RCC 7860 (cell line): ENCODE data around the gene PCYT1A.
"Not testable (repeated sequence)": the region's sequence is repeated elsewhere in the genome, so short reads cannot be mapped to it uniquely, and the experiment has no call there.

Experiments used
- DNase-seq: peaks from one replicate; pipeline ENCODE4 v3.0.0-alpha.2; 2015; ENCODE audit warnings: low spot score
- FAIRE-seq: peaks from 2 replicates; lab custom pipeline; 2012; peaks lifted over from hg19 to GRCh38; lab: Jason Lieb, UNC

The PCYT1A gene

GRCh38 chr3:196288141-196288460 is 575 bp upstream of the PCYT1A start:
- FAIRE-seq, result no peak
- DNase-seq, result no peak

GRCh38 chr3:196287090-196287439 is 461 bp downstream of the PCYT1A start:
- no peak for DNase-seq
- FAIRE-seq, result no peak

- DNase-seq (no peak), FAIRE-seq (no peak)
Measured at GRCh38 chr3:196284396-196284795, 3.1 kb downstream of the PCYT1A start.

GRCh38 chr3:196281962-196282361 is 5.6 kb downstream of the PCYT1A start:
- no peak for DNase-seq
- no peak for FAIRE-seq

GRCh38 chr3:196280689-196281440 is 6.7 kb downstream of the PCYT1A start:
- DNase-seq, result no peak
- no peak for FAIRE-seq

GRCh38 chr3:196275126-196275525 is 12.4 kb downstream of the PCYT1A start:
- no peak for FAIRE-seq

GRCh38 chr3:196274585-196274984 is 12.9 kb downstream of the PCYT1A start:
- FAIRE-seq, result no peak
- no peak for DNase-seq

More at GRCh38 chr3:196275126-196275525, 12.4 kb downstream of the PCYT1A start:
- DNase-seq, result no peak

GRCh38 chr3:196273655-196274054 is 13.9 kb downstream of the PCYT1A start:
- DNase-seq, result no peak
- FAIRE-seq, result no peak

GRCh38 chr3:196272826-196273225 is 14.7 kb downstream of the PCYT1A start:
- FAIRE-seq (no peak), DNase-seq (no peak)

- DNase-seq, result no peak
- no peak for FAIRE-seq
Measured at GRCh38 chr3:196270499-196270898, 17.0 kb downstream of the PCYT1A start.

- no peak for FAIRE-seq
- DNase-seq, result no peak
Measured at GRCh38 chr3:196268284-196269163, 19.0 kb downstream of the PCYT1A start.

- FAIRE-seq (no peak), DNase-seq (no peak)
Measured at GRCh38 chr3:196263819-196264218, 23.7 kb downstream of the PCYT1A start.

- DNase-seq (no peak), FAIRE-seq (no peak)
Measured at GRCh38 chr3:196260784-196261183, 26.7 kb downstream of the PCYT1A start.

GRCh38 chr3:196255776-196256175 is 31.8 kb downstream of the PCYT1A start:
- FAIRE-seq, result no peak

GRCh38 chr3:196254376-196255283 is 32.9 kb downstream of the PCYT1A start:
- peak; percentile 10 for DNase-seq
- no peak for FAIRE-seq

More at GRCh38 chr3:196255776-196256175, 31.8 kb downstream of the PCYT1A start:
- DNase-seq, result no peak

- no peak for FAIRE-seq
- DNase-seq, result no peak
Measured at GRCh38 chr3:196251918-196252317, 35.6 kb downstream of the PCYT1A start.

- no peak for DNase-seq
- FAIRE-seq, result no peak
Measured at GRCh38 chr3:196246612-196247308, 40.8 kb downstream of the PCYT1A start.

- DNase-seq, FAIRE-seq: not testable (repeated sequence)
Measured at GRCh38 chr3:196244166-196244565, 43.4 kb downstream of the PCYT1A start.

GRCh38 chr3:196241704-196242103 is 45.8 kb downstream of the PCYT1A start:
- no peak for DNase-seq
- no peak for FAIRE-seq

GRCh38 chr3:196240424-196240823 is 47.1 kb downstream of the PCYT1A start:
- no peak for DNase-seq
- FAIRE-seq, result no peak
